GM12878 (cell line): Measurements from ENCODE around the gene ZSCAN10.
"Not testable (repeated sequence)": the region's sequence is repeated elsewhere in the genome, so short reads cannot be mapped to it uniquely, and the experiment has no call there.

Experiments used
- BRCA1 ChIP-seq: IDR thresholded peaks from 2 replicates; pipeline ENCODE4 v1.6.1; 2011; ENCODE audit warnings: low read depth, low read length, improper control_type of control experiment
- EP300 ChIP-seq, 2 experiments: fragments of 150-350 bp in 1 of 2; IDR thresholded peaks; 2 replicates each; pipeline ENCODE4 v1.6.1; 2011 to 2012; ENCODE audit warnings: low read depth in 2 of 2, low read length in 2 of 2, borderline replicate concordance in 1 of 2, improper control_type of control experiment in 1 of 2, inconsistent platforms in 1 of 2; ENCODE audit not compliant: control insufficient read depth in 1 of 2
- HDAC6 ChIP-seq: fragments of 200-600 bp; sonication (generic); IDR thresholded peaks from one replicate; pipeline ENCODE4 v1.8.0; 2017; ENCODE audit warnings: antibody characterized with exemption; ENCODE audit not compliant: unreplicated experiment
- KLF5 ChIP-seq: fragments of 450-650 bp; IDR thresholded peaks from 2 replicates; pipeline ENCODE4 v1.6.1; 2014; ENCODE audit warnings: mild to moderate bottlenecking; ENCODE audit not compliant: partially characterized antibody
- NFIC ChIP-seq: IDR thresholded peaks from 2 replicates; pipeline ENCODE4 v1.6.1; 2012; ENCODE audit warnings: low read depth, mild to moderate bottlenecking, inconsistent platforms, low read length, moderate library complexity
- POLR2A ChIP-seq: IDR thresholded peaks from 2 replicates; pipeline ENCODE4 v1.6.1; 2011; ENCODE audit warnings: low read depth, mild to moderate bottlenecking, low read length
- POLR2AphosphoS5 ChIP-seq: IDR thresholded peaks from 2 replicates; pipeline ENCODE4 v1.6.1; 2011; ENCODE audit warnings: mild to moderate bottlenecking, low read length, inconsistent platforms
- SIN3A ChIP-seq: IDR thresholded peaks from 2 replicates; pipeline ENCODE4 v1.6.1; 2012; ENCODE audit warnings: low read depth, low read length, improper control_type of control experiment
- SMARCA5 ChIP-seq: fragments of 450-650 bp; IDR thresholded peaks from 2 replicates; pipeline ENCODE4 v1.6.1; 2017; ENCODE audit warnings: mild to moderate bottlenecking
- SP1 ChIP-seq: IDR thresholded peaks from one replicate; pipeline ENCODE4 v1.6.1; 2011; ENCODE audit warnings: low read depth, low read length
- YY1 ChIP-seq: IDR thresholded peaks from 2 replicates; pipeline ENCODE4 v1.6.1; 2011; ENCODE audit warnings: low read depth, mild to moderate bottlenecking, low read length
- TF ChIP-seq, protein P1 (sequence below), 3 experiments: IDR thresholded peaks in 2 of 3; conservative IDR thresholded peaks in 1 of 3; 2 replicates each; pipeline ENCODE4 v1.5.1; 2011; ENCODE audit warnings: low read depth in 3 of 3, low read length in 3 of 3, mild to moderate bottlenecking in 3 of 3, control low read depth in 2 of 3, moderate library complexity in 2 of 3, inconsistent platforms in 1 of 3, mixed read lengths in 1 of 3; ENCODE audit not compliant: control insufficient read depth in 2 of 3, insufficient read depth in 1 of 3; ENCODE audit errors: extremely low read depth in 1 of 3
- TF ChIP-seq, protein P2 (sequence below): IDR thresholded peaks from 2 replicates; pipeline ENCODE4 v1.6.1; 2012; ENCODE audit warnings: low read depth, low read length, improper control_type of control experiment
- TF ChIP-seq, protein P3 (sequence below): fragments of 450-650 bp; IDR thresholded peaks from 2 replicates; pipeline ENCODE4 v1.6.1; 2018; ENCODE audit warnings: borderline replicate concordance, mild to moderate bottlenecking; ENCODE audit not compliant: partially characterized antibody

DNA sequence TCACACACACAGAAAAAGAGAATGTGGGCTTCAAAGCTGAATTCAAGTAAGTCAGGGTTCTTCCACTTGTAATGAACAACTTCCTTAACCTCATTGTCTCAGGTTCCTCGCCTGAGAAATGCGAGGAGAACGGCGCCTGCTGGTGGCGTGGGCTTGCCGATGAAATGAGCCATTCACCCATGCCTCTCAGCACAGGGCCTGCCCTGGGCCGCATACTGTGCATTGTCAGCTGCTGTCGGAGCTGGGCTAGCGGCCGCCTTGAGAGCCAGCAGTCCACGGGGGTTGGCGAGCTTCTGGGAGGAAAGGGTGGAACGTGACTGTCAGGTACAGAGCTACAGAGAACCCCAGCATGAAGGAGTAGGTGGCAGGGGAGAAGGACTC lies 45.8 kb downstream of the ZSCAN10 start:
- TF ChIP-seq EP300 (IDR thresholded peaks at IDR 0.05; ENCODE audit: borderline replicate concordance in 1 of 2, control insufficient read depth in 1 of 2, low read depth in 2 of 2, low read length in 2 of 2); BRCA1; SP1; SMARCA5; HDAC6; NFIC; KLF5; POLR2A; SIN3A; POLR2AphosphoS5; YY1: not testable (repeated sequence)
- TF ChIP-seq, protein P1, sequence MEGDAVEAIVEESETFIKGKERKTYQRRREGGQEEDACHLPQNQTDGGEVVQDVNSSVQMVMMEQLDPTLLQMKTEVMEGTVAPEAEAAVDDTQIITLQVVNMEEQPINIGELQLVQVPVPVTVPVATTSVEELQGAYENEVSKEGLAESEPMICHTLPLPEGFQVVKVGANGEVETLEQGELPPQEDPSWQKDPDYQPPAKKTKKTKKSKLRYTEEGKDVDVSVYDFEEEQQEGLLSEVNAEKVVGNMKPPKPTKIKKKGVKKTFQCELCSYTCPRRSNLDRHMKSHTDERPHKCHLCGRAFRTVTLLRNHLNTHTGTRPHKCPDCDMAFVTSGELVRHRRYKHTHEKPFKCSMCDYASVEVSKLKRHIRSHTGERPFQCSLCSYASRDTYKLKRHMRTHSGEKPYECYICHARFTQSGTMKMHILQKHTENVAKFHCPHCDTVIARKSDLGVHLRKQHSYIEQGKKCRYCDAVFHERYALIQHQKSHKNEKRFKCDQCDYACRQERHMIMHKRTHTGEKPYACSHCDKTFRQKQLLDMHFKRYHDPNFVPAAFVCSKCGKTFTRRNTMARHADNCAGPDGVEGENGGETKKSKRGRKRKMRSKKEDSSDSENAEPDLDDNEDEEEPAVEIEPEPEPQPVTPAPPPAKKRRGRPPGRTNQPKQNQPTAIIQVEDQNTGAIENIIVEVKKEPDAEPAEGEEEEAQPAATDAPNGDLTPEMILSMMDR (IDR thresholded peaks at IDR 0.05 in 2 of 3, conservative IDR thresholded peaks at IDR 0.05 in 1 of 3; ENCODE audit: control insufficient read depth in 2 of 3, extremely low read depth in 1 of 3, insufficient read depth in 1 of 3, low read depth in 3 of 3, low read length in 3 of 3) = not testable (repeated sequence)
- TF ChIP-seq, protein P2, sequence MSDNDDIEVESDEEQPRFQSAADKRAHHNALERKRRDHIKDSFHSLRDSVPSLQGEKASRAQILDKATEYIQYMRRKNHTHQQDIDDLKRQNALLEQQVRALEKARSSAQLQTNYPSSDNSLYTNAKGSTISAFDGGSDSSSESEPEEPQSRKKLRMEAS = not testable (repeated sequence)
- TF ChIP-seq, protein P3, sequence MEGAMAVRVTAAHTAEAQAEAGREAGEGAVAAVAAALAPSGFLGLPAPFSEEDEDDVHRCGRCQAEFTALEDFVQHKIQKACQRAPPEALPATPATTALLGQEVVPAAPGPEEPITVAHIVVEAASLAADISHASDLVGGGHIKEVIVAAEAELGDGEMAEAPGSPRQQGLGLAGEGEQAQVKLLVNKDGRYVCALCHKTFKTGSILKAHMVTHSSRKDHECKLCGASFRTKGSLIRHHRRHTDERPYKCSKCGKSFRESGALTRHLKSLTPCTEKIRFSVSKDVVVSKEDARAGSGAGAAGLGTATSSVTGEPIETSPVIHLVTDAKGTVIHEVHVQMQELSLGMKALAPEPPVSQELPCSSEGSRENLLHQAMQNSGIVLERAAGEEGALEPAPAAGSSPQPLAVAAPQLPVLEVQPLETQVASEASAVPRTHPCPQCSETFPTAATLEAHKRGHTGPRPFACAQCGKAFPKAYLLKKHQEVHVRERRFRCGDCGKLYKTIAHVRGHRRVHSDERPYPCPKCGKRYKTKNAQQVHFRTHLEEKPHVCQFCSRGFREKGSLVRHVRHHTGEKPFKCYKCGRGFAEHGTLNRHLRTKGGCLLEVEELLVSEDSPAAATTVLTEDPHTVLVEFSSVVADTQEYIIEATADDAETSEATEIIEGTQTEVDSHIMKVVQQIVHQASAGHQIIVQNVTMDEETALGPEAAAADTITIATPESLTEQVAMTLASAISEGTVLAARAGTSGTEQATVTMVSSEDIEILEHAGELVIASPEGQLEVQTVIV = not testable (repeated sequence)
